GM21526 (cell line): Measurements from ENCODE around the gene MR1.

Experiments
- ATAC-seq: cut with Tn5 transposase; IDR thresholded peaks from one replicate; pipeline ENCODE4 v1.9.1; 2021; ENCODE audit warnings: moderate library complexity; ENCODE audit not compliant: unreplicated experiment, low FRiP score

The MR1 gene

GRCh38 chr1:181104790-181105133 is 71.0 kb downstream of the MR1 start:
- peak; percentile 15 for ATAC-seq

- ATAC-seq, result peak; percentile 78
Observed at GRCh38 chr1:181105134-181106021, 71.6 kb downstream of the MR1 start.

GRCh38 chr1:181106022-181106312 is 72.2 kb downstream of the MR1 start:
- ATAC-seq, result no peak

- ATAC-seq, result no peak
Observed at GRCh38 chr1:181106479-181106878, 72.7 kb downstream of the MR1 start.

GRCh38 chr1:181107711-181108110 is 73.9 kb downstream of the MR1 start:
- no peak for ATAC-seq

- no peak for ATAC-seq
Observed at GRCh38 chr1:181108304-181108867, 74.6 kb downstream of the MR1 start.

- no peak for ATAC-seq
Observed at GRCh38 chr1:181110013-181110412, 76.2 kb downstream of the MR1 start.
